ENCODE data around the gene MRTFA. TPM values are rescaled to one million over a fixed set of nuclear protein-coding genes. Genes with fewer than 3 reads are reported as not detected.

MRTFA gene
- total and polyA plus RNA-seq, 2 of the 13 experiments (the other 11 are each of a cell fraction or from before 2014, with no cell fraction given), result 2.4 to 8.2 TPM

DNA sequence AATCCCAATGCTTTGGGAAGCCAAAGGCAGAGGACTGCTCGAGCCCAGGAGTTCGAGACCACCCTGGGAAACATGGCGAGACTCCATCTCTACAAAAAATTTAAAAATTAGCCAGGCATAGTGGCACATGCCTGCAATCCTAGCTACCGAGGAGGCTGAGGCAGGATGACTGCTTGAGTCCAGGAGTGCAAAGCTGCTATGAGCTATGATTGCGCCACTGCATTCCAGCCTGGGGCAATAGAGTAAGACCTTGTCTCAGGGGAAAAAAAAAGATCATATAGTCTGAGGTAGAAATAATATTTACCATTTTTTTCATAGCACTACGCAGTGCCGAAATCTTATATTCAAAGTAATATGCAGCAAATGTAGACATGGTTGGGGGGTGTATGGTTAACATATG is 47.8 kb downstream of the MRTFA start (continued):
- TF ChIP-seq MEIS1 (CRISPR knock-in tag; IDR thresholded peaks at IDR 0.05; ENCODE audit: borderline replicate concordance) (no peak), DNMT3B (CRISPR knock-in tag; conservative IDR thresholded peaks at IDR 0.05) (no peak), JUNB (CRISPR knock-in tag; IDR thresholded peaks at IDR 0.05; ENCODE audit: borderline replicate concordance) (no peak), ZNF343 (CRISPR knock-in tag; IDR thresholded peaks at IDR 0.05) (no peak), ZBTB21 (CRISPR knock-in tag; IDR thresholded peaks at IDR 0.05) (no peak), ZFYVE20 (CRISPR knock-in tag; IDR thresholded peaks at IDR 0.05; ENCODE audit: borderline replicate concordance, low read depth) (no peak), ZFP1 (CRISPR knock-in tag; IDR thresholded peaks at IDR 0.05) (peak; percentile 77; the same call in 1 of the 2 replicates), ZNF296 (CRISPR knock-in tag; conservative IDR thresholded peaks at IDR 0.05) (no peak), MTA3 (CRISPR knock-in tag; IDR thresholded peaks at IDR 0.05) (no peak), KLF11 (CRISPR knock-in tag; IDR thresholded peaks at IDR 0.05) (no peak), NR2C2 (CRISPR knock-in tag; IDR thresholded peaks at IDR 0.05; ENCODE audit: borderline replicate concordance) (no peak), ZBTB7A (CRISPR knock-in tag; IDR thresholded peaks at IDR 0.05) (no peak)
- TF ChIP-seq, protein P1, sequence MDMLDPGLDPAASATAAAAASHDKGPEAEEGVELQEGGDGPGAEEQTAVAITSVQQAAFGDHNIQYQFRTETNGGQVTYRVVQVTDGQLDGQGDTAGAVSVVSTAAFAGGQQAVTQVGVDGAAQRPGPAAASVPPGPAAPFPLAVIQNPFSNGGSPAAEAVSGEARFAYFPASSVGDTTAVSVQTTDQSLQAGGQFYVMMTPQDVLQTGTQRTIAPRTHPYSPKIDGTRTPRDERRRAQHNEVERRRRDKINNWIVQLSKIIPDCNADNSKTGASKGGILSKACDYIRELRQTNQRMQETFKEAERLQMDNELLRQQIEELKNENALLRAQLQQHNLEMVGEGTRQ (IDR thresholded peaks at IDR 0.05; ENCODE audit: low read depth, low read length), result no peak
- TF ChIP-seq, protein P1 (CRISPR knock-in tag; IDR thresholded peaks at IDR 0.05; ENCODE audit: borderline replicate concordance), result no peak
- TF ChIP-seq, protein P2, sequence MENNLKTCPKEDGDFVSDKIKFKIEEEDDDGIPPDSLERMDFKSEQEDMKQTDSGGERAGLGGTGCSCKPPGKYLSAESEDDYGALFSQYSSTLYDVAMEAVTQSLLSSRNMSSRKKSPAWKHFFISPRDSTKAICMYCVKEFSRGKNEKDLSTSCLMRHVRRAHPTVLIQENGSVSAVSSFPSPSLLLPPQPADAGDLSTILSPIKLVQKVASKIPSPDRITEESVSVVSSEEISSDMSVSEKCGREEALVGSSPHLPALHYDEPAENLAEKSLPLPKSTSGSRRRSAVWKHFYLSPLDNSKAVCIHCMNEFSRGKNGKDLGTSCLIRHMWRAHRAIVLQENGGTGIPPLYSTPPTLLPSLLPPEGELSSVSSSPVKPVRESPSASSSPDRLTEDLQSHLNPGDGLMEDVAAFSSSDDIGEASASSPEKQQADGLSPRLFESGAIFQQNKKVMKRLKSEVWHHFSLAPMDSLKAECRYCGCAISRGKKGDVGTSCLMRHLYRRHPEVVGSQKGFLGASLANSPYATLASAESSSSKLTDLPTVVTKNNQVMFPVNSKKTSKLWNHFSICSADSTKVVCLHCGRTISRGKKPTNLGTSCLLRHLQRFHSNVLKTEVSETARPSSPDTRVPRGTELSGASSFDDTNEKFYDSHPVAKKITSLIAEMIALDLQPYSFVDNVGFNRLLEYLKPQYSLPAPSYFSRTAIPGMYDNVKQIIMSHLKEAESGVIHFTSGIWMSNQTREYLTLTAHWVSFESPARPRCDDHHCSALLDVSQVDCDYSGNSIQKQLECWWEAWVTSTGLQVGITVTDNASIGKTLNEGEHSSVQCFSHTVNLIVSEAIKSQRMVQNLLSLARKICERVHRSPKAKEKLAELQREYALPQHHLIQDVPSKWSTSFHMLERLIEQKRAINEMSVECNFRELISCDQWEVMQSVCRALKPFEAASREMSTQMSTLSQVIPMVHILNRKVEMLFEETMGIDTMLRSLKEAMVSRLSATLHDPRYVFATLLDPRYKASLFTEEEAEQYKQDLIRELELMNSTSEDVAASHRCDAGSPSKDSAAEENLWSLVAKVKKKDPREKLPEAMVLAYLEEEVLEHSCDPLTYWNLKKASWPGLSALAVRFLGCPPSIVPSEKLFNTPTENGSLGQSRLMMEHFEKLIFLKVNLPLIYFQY (CRISPR knock-in tag; IDR thresholded peaks at IDR 0.05; ENCODE audit: borderline replicate concordance), result peak; percentile 27; the same call in 1 of the 2 replicates
- TF ChIP-seq, protein P3, sequence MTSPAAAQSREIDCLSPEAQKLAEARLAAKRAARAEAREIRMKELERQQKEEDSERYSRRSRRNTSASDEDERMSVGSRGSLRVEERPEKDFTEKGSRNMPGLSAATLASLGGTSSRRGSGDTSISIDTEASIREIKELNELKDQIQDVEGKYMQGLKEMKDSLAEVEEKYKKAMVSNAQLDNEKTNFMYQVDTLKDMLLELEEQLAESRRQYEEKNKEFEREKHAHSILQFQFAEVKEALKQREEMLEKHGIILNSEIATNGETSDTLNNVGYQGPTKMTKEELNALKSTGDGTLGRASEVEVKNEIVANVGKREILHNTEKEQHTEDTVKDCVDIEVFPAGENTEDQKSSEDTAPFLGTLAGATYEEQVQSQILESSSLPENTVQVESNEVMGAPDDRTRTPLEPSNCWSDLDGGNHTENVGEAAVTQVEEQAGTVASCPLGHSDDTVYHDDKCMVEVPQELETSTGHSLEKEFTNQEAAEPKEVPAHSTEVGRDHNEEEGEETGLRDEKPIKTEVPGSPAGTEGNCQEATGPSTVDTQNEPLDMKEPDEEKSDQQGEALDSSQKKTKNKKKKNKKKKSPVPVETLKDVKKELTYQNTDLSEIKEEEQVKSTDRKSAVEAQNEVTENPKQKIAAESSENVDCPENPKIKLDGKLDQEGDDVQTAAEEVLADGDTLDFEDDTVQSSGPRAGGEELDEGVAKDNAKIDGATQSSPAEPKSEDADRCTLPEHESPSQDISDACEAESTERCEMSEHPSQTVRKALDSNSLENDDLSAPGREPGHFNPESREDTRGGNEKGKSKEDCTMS (CRISPR knock-in tag; conservative IDR thresholded peaks at IDR 0.05), result no peak
- TF ChIP-seq, protein P4, sequence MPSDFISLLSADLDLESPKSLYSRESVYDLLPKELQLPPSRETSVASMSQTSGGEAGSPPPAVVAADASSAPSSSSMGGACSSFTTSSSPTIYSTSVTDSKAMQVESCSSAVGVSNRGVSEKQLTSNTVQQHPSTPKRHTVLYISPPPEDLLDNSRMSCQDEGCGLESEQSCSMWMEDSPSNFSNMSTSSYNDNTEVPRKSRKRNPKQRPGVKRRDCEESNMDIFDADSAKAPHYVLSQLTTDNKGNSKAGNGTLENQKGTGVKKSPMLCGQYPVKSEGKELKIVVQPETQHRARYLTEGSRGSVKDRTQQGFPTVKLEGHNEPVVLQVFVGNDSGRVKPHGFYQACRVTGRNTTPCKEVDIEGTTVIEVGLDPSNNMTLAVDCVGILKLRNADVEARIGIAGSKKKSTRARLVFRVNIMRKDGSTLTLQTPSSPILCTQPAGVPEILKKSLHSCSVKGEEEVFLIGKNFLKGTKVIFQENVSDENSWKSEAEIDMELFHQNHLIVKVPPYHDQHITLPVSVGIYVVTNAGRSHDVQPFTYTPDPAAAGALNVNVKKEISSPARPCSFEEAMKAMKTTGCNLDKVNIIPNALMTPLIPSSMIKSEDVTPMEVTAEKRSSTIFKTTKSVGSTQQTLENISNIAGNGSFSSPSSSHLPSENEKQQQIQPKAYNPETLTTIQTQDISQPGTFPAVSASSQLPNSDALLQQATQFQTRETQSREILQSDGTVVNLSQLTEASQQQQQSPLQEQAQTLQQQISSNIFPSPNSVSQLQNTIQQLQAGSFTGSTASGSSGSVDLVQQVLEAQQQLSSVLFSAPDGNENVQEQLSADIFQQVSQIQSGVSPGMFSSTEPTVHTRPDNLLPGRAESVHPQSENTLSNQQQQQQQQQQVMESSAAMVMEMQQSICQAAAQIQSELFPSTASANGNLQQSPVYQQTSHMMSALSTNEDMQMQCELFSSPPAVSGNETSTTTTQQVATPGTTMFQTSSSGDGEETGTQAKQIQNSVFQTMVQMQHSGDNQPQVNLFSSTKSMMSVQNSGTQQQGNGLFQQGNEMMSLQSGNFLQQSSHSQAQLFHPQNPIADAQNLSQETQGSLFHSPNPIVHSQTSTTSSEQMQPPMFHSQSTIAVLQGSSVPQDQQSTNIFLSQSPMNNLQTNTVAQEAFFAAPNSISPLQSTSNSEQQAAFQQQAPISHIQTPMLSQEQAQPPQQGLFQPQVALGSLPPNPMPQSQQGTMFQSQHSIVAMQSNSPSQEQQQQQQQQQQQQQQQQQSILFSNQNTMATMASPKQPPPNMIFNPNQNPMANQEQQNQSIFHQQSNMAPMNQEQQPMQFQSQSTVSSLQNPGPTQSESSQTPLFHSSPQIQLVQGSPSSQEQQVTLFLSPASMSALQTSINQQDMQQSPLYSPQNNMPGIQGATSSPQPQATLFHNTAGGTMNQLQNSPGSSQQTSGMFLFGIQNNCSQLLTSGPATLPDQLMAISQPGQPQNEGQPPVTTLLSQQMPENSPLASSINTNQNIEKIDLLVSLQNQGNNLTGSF (CRISPR knock-in tag; IDR thresholded peaks at IDR 0.05), result no peak

All from HepG2 (cell line).